Measurements from ENCODE around the gene RGSL1. TPM values are rescaled to one million over a fixed set of nuclear protein-coding genes. Genes with fewer than 3 reads are reported as not detected.
A peak's percentile ranks its signal among the peaks of the same experiment; 100 is the strongest.
"Not testable (repeated sequence)": the region's sequence is repeated elsewhere in the genome, so short reads cannot be mapped to it uniquely, and the experiment has no call there.

Gene RGSL1
- polyA plus RNA-seq, 1 donor from 2014 or later: not detected

GRCh38 chr1:182430263-182431068, 19.5 kb upstream of the RGSL1 start:
- H3K36me3 Mint-ChIP-seq: no peaks in the 10 kb centered on the region
- peaks cover 7 to 13% (median 10%) of the 10 kb centered on the region in 3 donors for H3K4me1 Mint-ChIP-seq
- peak overlapping the region in 1 of 4 donors; percentile 32 for H3K4me3 Mint-ChIP-seq
- H3K27ac Mint-ChIP-seq: peak overlapping the region in 1 of 3 donors; percentile 21
- no peaks in the 10 kb centered on the region for H3K9me3 Mint-ChIP-seq
- no peaks in the 10 kb centered on the region for H3K27me3 Mint-ChIP-seq

- no peaks in the 10 kb centered on the region for H3K9me3 Mint-ChIP-seq
- no peaks in the 10 kb centered on the region for H3K36me3 Mint-ChIP-seq
- no peak overlapping the region for H3K27ac Mint-ChIP-seq
- H3K4me1 Mint-ChIP-seq: peaks cover 7 to 13% (median 8%) of the 10 kb centered on the region in 3 donors
- no peak overlapping the region for H3K4me3 Mint-ChIP-seq
- no peaks in the 10 kb centered on the region for H3K27me3 Mint-ChIP-seq
Observed at GRCh38 chr1:182431278-182431677, 18.7 kb upstream of the RGSL1 start.

DNA sequence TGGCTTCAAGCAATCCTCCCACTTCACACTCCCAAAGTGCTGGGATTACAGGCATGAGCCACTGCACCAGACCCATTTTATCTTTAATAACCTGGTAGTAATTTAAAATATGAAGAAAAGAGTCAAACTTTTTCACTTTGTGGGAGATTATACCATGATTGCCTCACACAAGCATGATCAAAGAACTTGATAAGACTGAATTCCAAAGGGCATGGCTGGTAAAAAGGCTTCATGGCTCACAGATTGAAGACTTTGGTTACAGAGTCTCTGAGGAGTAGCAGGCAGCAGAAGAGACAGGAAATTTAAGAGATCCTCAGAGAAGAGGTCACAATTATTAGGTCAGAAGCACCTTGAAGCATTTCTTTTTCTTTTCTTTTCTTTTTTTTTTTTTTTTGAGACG, 16.4 kb upstream of the RGSL1 start:
- Mint-ChIP-seq H3K4me1 (peaks cover 0 to 9% (median 3%) of the 10 kb centered on the region in 3 donors), H3K4me3 (no peak overlapping the region), H3K9me3 (peaks cover 0 to 9% (median 3%) of the 10 kb centered on the region in 3 donors), H3K27ac (no peak overlapping the region), H3K27me3 (no peaks in the 10 kb centered on the region), H3K36me3 (no peaks in the 10 kb centered on the region)

GRCh38 chr1:182438326-182438725, 11.6 kb upstream of the RGSL1 start:
- Mint-ChIP-seq H3K36me3 (no peaks in the 10 kb centered on the region), H3K9me3 (peaks cover 0 to 9% (median 3%) of the 10 kb centered on the region in 3 donors), H3K4me1 (no peaks in the 10 kb centered on the region), H3K4me3 (no peak overlapping the region), H3K27me3 (no peaks in the 10 kb centered on the region), H3K27ac (no peak overlapping the region)

GRCh38 chr1:182441719-182442118, 8.2 kb upstream of the RGSL1 start:
- no peak overlapping the region for H3K4me3 Mint-ChIP-seq
- peaks cover 0 to 3% (median 2%) of the 10 kb centered on the region in 3 donors for H3K4me1 Mint-ChIP-seq
- no peak overlapping the region for H3K27ac Mint-ChIP-seq
- H3K36me3 Mint-ChIP-seq: no peaks in the 10 kb centered on the region
- H3K9me3 Mint-ChIP-seq: peaks cover 0 to 9% (median 3%) of the 10 kb centered on the region in 3 donors
- no peaks in the 10 kb centered on the region for H3K27me3 Mint-ChIP-seq

- Mint-ChIP-seq H3K27ac (no peak overlapping the region), H3K4me3 (no peak overlapping the region), H3K9me3 (peaks cover 0 to 9% (median 3%) of the 10 kb centered on the region in 3 donors), H3K4me1 (peaks cover 0 to 3% (median 2%) of the 10 kb centered on the region in 3 donors), H3K36me3 (no peaks in the 10 kb centered on the region), H3K27me3 (no peaks in the 10 kb centered on the region)
Observed at GRCh38 chr1:182442333-182442732, 7.6 kb upstream of the RGSL1 start.

DNA sequence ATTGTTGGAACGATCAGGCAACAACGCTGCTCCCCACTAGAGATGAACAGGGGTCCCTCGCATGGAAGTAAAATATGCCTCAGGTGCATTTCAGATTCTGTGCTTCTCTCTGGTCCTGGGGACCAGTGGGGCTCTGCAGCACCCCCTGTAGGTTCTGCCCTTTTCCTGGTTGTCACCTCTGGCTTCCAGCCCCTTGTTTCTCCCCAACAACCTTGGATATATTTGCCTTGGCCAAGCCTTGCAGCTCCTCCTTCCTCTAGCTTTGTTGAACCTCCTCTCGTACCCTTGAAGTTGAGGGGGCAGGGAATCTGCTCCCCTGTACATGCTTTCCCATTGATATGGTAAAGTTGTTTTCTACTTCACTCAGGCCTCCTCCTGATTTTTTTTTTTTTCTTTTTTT, 5.4 kb upstream of the RGSL1 start:
- Mint-ChIP-seq H3K36me3 (no peaks in the 10 kb centered on the region), H3K9me3 (no peaks in the 10 kb centered on the region), H3K27ac (no peak overlapping the region), H3K27me3 (no peaks in the 10 kb centered on the region), H3K4me1 (peaks cover 0 to 3% (median 2%) of the 10 kb centered on the region in 3 donors), H3K4me3 (no peak overlapping the region)

- Mint-ChIP-seq H3K27me3 (no peaks in the 10 kb centered on the region), H3K36me3 (no peaks in the 10 kb centered on the region), H3K4me1 (peaks cover 0 to 3% (median 2%) of the 10 kb centered on the region in 3 donors), H3K4me3 (no peak overlapping the region), H3K27ac (no peak overlapping the region), H3K9me3 (no peaks in the 10 kb centered on the region)
Observed at GRCh38 chr1:182446033-182446669, 3.8 kb upstream of the RGSL1 start.

DNA sequence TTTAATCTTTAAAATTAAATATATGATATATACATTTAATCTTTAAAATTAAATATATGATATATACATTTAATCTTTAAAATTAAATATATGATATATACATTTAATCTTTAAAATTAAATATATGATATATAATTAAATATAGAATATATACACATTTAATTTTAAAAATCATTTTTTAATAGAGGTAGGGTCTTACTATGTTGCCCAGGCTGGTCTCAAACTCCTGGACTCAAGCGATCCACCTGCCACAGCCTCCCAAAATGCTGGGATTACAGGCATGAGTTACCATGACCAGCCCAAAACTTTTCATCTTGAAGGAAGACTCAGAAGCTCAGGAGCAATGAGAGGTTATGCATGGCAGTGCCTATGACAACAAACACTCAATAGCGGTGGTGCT, 2.8 kb upstream of the RGSL1 start:
- not testable (repeated sequence) for H3K9me3 Mint-ChIP-seq, H3K4me1 Mint-ChIP-seq, H3K27ac Mint-ChIP-seq, H3K36me3 Mint-ChIP-seq, H3K27me3 Mint-ChIP-seq, H3K4me3 Mint-ChIP-seq

DNA sequence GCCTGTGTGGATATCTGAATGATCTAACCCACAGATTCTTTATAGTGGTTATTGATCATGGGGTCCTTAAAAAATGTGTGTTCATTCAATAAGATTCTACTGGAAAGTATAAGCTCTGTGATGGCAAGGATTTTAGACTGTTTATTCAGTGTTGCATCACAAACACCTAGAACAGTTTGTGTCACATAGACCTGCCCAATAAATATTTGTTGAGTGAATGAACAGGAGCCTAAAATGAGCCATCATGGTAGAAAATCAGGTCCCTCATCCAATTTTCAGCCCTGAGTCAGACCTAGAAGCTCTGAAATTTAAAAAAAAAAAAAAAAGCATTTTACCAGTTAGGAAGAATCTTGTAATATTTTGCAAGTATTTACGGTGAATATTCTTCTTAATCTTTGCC, 2.3 kb upstream of the RGSL1 start:
- H3K27ac Mint-ChIP-seq: no peak overlapping the region
- H3K4me1 Mint-ChIP-seq: peaks cover 0 to 3% (median 2%) of the 10 kb centered on the region in 3 donors
- H3K9me3 Mint-ChIP-seq: no peaks in the 10 kb centered on the region
- H3K27me3 Mint-ChIP-seq: peaks cover 3% of the 10 kb centered on the region
- H3K4me3 Mint-ChIP-seq: no peak overlapping the region
- no peaks in the 10 kb centered on the region for H3K36me3 Mint-ChIP-seq

DNA sequence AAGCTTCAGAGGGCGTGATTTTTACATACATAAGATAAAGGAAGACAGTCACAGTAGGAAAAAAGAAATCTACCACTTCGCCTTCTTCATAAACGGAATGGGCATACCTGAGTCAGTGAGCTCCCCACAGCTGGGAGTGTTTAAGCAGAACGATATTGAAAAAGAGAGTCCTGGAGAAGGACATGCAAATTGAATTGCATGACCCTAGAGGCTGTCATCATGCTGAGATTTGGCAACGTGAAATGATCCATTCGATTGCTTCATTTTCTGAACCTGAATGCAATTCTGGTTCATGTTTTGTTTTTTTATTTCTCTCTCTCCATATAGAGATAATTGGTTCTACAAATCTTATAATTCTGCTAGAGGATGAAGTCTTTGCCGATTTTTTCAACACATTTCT, 3.7 kb downstream of the RGSL1 start:
- H3K4me1 Mint-ChIP-seq: no peaks in the 10 kb centered on the region
- H3K9me3 Mint-ChIP-seq: no peaks in the 10 kb centered on the region
- no peak overlapping the region for H3K4me3 Mint-ChIP-seq
- no peak overlapping the region for H3K27ac Mint-ChIP-seq
- H3K36me3 Mint-ChIP-seq: no peaks in the 10 kb centered on the region
- H3K27me3 Mint-ChIP-seq: peaks cover 11% of the 10 kb centered on the region

DNA sequence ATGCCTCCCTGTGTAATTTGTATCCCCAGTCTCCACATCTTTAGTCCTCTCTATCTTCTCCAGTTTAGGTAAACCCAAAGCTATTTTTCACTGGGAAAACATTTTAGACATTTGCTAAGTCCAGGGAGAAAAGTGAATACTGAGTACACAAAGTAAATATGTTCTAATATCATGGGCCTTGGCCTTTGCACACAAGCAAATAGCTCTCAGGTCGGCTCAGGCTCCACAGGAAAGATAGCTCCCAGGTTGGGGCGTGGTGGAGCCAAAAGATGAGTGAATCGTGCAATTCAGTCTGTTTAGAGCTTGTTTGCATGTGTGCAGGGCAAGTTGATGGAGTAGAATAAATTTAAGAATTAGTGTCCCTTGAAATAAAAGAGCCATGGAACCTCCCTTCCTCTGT, 7.9 kb downstream of the RGSL1 start:
- H3K27me3 Mint-ChIP-seq: peaks cover 21% of the 10 kb centered on the region
- H3K27ac Mint-ChIP-seq: no peak overlapping the region
- no peak overlapping the region for H3K4me3 Mint-ChIP-seq
- no peaks in the 10 kb centered on the region for H3K36me3 Mint-ChIP-seq
- H3K4me1 Mint-ChIP-seq: no peaks in the 10 kb centered on the region
- no peaks in the 10 kb centered on the region for H3K9me3 Mint-ChIP-seq

DNA sequence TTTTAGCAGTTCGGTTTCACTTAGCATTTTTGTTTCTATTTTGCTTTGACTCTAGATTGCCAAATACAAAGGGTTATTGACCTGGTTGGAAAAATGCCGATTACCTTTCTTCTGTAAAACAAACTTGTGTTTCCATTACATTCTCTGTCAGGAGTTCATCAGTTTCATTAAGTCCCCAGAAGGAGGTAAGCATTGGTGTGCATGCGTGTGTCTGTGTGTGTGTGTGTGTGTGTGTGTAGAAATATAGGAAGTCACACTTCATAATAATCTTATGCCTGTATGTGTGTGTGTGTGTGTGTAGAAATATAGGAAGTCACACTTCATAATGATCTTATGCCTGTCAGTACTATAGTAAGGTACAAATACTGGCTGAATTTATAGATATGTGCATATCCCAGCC, 10.0 kb downstream of the RGSL1 start:
- Mint-ChIP-seq H3K36me3 (no peaks in the 10 kb centered on the region), H3K27me3 (peaks cover 18% of the 10 kb centered on the region), H3K4me1 (no peaks in the 10 kb centered on the region), H3K9me3 (no peaks in the 10 kb centered on the region), H3K4me3 (no peak overlapping the region), H3K27ac (no peak overlapping the region)

GRCh38 chr1:182460550-182460951, 10.6 kb downstream of the RGSL1 start:
- Mint-ChIP-seq H3K36me3 (no peaks in the 10 kb centered on the region), H3K9me3 (no peaks in the 10 kb centered on the region), H3K27ac (no peak overlapping the region), H3K4me1 (no peaks in the 10 kb centered on the region), H3K27me3 (peaks cover 17% of the 10 kb centered on the region), H3K4me3 (no peak overlapping the region)

DNA sequence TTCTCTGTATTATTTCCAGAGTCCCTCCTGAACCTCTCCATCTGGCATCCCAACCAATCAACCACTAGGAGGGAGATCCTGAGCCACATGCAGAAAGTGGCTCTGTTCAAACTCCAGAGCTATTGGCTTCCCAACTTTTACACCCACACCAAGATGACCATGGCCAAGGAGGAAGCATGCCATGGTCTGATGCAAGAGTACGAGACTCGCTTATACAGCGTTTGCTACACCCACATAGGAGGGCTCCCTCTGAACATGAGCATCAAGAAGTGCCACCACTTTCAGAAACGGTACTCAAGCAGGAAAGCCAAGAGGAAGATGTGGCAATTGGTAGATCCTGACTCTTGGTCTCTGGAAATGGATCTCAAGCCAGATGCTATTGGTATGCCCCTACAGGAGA, 23.6 kb downstream of the RGSL1 start:
- Mint-ChIP-seq H3K27ac (peak overlapping the region in 1 of 3 donors; percentile 3), H3K27me3 (peaks cover 23% of the 10 kb centered on the region), H3K36me3 (no peaks in the 10 kb centered on the region), H3K4me3 (no peak overlapping the region), H3K4me1 (peaks cover 0 to 3% (median 0%) of the 10 kb centered on the region in 3 donors), H3K9me3 (peaks cover 4 to 10% (median 4%) of the 10 kb centered on the region in 3 donors)

DNA sequence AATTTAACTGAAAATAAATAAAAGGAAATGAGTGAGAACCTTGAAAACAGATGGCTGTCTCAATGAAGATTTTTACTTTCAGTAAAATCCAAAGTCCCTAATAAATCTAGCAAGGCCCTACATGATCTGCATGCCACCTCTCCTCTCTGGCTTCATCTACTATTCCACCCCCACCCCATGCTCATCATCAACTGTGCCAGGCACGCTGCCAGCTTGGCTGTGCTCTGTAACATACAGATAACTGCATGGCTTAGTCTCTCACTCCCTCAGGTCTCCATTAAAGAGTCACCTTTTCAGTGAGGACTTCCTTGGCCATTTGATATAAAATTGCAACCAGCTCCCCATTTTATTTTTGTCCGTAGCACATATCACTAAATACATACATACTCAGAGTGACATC, 26.7 kb downstream of the RGSL1 start:
- no peak overlapping the region for H3K4me3 Mint-ChIP-seq
- no peak overlapping the region for H3K27ac Mint-ChIP-seq
- peaks cover 7 to 15% (median 14%) of the 10 kb centered on the region in 3 donors for H3K9me3 Mint-ChIP-seq
- peaks cover 14% of the 10 kb centered on the region for H3K27me3 Mint-ChIP-seq
- no peaks in the 10 kb centered on the region for H3K36me3 Mint-ChIP-seq
- H3K4me1 Mint-ChIP-seq: peaks cover 0 to 3% (median 0%) of the 10 kb centered on the region in 3 donors

Data from IgD-negative memory B cell (primary cell).